Umbilical cord (tissue), 2 donors: ENCODE results near the gene FRS2. TPM values are rescaled to one million over a fixed set of nuclear protein-coding genes. Genes with fewer than 3 reads are reported as not detected.

Experiments used
- DNase-seq: peaks from one replicate; pipeline ENCODE4 v3.0.0-alpha.2; 2015; ENCODE audit warnings: low spot score
- total RNA-seq: library from RNA; depleted of rRNA; stranded (reverse); fragments of >200 nt; gene quantifications from one replicate; pipeline ENCODE4 v1.2.3, GENCODE V29; 2014; ENCODE audit warnings: low replicate concordance; ENCODE audit not compliant: insufficient read depth

FRS2 gene
- total RNA-seq, 1 donor from 2014 or later: 84.0 TPM

GRCh38 chr12:69464428-69464827, 5.8 kb upstream of the FRS2 start:
- DNase-seq: no peak

DNA sequence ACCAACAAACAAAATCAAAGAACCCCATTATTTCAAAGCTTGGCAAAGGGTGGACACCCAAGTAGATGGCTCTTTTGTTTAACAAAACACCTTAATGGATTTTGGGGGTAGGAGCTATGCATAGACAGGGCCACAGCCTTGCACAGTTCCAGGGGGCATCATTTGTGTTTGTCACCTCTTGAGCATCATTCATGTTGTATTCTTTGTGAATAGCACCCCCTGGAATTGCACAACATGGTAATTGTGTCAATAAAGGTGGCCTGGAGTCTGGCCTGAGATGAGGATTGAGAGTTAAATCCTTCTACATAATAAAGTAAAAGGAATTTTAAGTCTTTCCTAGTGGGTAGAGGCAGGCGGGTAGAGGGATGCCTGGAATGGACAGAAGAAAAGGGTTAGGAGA, 3.3 kb upstream of the FRS2 start:
- no peak for DNase-seq

- DNase-seq: no peak
Measured at GRCh38 chr12:69467366-69467765, 2.8 kb upstream of the FRS2 start.

GRCh38 chr12:69468237-69469026, 1.8 kb upstream of the FRS2 start:
- peak; percentile 70 for DNase-seq

DNA sequence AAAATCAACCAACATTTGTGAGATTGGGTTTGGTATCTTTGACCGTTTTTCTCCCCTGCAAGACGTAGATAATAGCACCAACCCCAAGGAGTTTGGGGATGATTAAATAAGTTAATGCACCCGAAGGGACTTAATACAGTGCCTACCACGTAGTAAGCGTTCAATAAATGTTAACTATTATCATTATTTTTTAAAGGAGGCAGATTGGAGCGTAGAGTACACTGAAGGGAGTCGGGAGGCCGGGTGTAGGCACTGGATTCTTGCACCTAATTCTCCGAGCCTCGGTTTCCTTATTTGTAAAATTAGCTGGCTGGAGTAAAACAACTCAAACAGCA, 367 bp upstream of the FRS2 start:
- DNase-seq: no peak

GRCh38 chr12:69471076-69471430, 865 bp downstream of the FRS2 start:
- no peak for DNase-seq

- DNase-seq: no peak
Measured at GRCh38 chr12:69471667-69472385, 1.6 kb downstream of the FRS2 start.

DNA sequence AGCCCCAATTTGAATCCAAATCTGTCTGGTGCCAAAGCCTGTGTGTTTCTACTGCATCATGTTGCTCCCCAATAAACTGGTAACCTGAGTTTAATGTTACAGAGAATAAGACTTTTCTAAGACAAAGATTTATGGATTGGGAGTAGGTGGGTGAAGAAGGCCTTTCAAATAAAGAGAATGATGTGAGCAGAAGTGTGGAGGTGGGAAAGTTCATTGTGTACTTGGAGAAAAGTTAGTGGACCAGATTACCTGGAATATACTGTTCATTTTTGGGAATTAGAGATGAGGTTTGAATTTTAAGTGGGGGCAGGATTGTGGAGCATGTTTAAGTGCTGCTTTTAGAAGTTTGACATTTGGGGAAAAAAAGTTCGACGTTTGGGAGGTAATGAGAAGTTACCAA, 3.1 kb downstream of the FRS2 start:
- DNase-seq: no peak

GRCh38 chr12:69474456-69474855, 4.3 kb downstream of the FRS2 start:
- DNase-seq: no peak

DNA sequence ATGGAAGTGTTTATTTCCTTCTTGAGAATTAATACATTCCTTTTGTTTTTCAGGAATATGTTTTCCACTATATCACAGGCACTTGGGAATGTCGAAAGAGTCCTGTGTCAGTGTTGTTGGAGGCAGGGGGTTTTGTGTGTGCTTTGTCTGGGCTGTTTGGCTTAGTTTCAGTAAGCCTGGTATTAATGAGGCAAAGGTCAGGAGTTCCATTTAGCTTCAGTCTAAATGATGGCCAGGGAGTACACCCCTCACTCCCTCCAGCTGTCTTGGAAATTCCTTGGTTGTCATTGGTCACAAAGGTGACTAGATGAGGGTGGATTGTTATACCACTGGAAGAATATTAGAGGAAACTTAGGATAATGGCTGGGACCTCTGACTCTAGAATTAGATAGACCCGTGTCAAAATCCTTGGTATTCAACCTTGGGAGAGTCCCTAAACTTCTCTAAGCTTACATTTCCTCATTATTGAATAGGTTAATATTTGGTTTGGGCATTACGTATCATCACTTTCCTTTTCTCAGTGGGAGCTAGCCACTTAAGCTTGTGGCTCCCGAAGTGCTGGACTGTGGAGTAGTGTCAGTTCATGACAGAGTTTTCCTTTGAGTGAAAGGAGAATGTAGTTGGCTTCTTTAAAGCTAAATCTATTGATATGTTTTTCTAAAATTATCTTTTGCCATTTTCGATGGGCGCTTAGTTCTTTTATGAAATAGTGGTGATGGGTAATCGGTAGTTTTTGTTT, 5.2 kb downstream of the FRS2 start:
- peak; percentile 40 for DNase-seq

GRCh38 chr12:69476276-69477017, 6.3 kb downstream of the FRS2 start:
- no peak for DNase-seq

DNA sequence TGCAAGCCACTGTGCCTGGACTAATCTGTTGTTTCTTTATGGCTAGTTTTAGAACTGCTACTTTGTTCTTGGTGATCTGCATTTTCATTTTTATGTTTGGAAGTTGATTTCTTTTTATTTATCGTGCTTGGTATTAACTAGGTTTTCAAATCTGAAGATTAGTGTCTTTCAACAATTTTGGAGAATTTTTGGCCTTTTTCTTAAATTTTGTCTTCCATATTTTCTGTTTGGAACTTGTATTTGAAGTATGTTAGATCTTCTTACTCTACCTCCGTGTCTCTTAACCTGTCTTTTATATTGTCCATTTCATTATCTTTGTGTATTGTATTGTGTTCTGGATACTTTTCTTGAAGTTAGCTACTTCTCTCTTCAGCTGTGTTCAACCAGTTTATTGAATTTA, 9.5 kb downstream of the FRS2 start:
- no peak for DNase-seq

GRCh38 chr12:69480698-69481097, 10.5 kb downstream of the FRS2 start:
- DNase-seq: no peak

DNA sequence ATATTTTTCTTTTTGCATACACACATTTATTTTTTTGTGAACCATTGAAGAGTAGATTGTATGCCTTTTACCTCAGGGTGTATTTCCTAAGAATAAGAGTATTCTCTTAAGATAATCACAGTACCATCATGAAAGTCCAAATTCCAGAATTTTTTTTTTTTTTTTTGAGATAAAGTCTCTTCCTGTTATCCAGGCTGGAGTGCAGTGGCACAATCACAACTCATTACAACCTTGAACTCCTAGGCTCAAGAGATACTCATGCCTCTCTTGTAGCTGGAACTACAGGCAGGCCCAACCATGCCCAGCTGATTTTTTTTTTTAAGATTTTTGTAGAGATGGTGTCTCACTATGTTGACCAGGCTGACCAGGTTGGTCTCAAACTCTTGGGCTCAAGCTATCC, 10.9 kb downstream of the FRS2 start:
- no peak for DNase-seq

- no peak for DNase-seq
Measured at GRCh38 chr12:69483700-69484099, 13.5 kb downstream of the FRS2 start.

- DNase-seq: no peak
Measured at GRCh38 chr12:69484428-69484827, 14.2 kb downstream of the FRS2 start.

GRCh38 chr12:69490920-69491643, 20.9 kb downstream of the FRS2 start:
- no peak for DNase-seq

GRCh38 chr12:69492739-69493138, 22.6 kb downstream of the FRS2 start:
- no peak for DNase-seq

GRCh38 chr12:69495071-69495470, 24.9 kb downstream of the FRS2 start:
- no peak for DNase-seq

GRCh38 chr12:69497308-69498026, 27.3 kb downstream of the FRS2 start:
- DNase-seq: no peak

- no peak for DNase-seq
Measured at GRCh38 chr12:69500631-69501030, 30.4 kb downstream of the FRS2 start.
